GDM1 (cell line): ENCODE measurements around the gene CTSZ.
"Not testable (repeated sequence)": the region's sequence is repeated elsewhere in the genome, so short reads cannot be mapped to it uniquely, and the experiment has no call there.

Source experiments
- DNase-seq: peaks from one replicate; lab custom pipeline; 2025; lab: John Stamatoyannopoulos, UW

The CTSZ gene

DNA sequence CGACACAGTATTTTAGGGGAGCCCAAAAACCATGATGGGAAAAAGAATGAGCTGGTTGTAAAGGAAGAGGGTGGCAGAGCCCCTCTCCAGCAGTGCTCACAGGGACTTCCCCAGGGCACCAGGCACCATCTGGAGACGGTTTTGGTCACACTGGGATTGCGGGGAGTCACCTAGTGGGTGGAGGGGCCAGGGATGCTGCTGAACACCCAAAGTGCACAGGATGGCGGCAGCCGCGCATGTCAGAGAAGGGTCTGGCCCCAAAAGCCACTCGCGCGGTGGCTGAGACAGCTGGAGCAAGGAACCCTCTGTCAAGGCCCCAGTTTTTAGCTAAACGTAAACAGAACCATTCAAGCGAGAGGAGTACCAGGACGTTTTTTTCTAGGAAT lies 10.8 kb downstream of the CTSZ start:
- no peak for DNase-seq

- DNase-seq = no peak
These were observed 11.4 kb downstream of the CTSZ start for GRCh38 chr20:58995461-58996225.

GRCh38 chr20:58994390-58995159 lies 12.5 kb downstream of the CTSZ start:
- DNase-seq = no peak

GRCh38 chr20:58993332-58994248 lies 13.5 kb downstream of the CTSZ start:
- no peak for DNase-seq

- no peak for DNase-seq
These were observed 14.1 kb downstream of the CTSZ start for GRCh38 chr20:58992911-58993310.

- DNase-seq = no peak
These were observed 15.3 kb downstream of the CTSZ start for GRCh38 chr20:58991715-58992114.

DNA sequence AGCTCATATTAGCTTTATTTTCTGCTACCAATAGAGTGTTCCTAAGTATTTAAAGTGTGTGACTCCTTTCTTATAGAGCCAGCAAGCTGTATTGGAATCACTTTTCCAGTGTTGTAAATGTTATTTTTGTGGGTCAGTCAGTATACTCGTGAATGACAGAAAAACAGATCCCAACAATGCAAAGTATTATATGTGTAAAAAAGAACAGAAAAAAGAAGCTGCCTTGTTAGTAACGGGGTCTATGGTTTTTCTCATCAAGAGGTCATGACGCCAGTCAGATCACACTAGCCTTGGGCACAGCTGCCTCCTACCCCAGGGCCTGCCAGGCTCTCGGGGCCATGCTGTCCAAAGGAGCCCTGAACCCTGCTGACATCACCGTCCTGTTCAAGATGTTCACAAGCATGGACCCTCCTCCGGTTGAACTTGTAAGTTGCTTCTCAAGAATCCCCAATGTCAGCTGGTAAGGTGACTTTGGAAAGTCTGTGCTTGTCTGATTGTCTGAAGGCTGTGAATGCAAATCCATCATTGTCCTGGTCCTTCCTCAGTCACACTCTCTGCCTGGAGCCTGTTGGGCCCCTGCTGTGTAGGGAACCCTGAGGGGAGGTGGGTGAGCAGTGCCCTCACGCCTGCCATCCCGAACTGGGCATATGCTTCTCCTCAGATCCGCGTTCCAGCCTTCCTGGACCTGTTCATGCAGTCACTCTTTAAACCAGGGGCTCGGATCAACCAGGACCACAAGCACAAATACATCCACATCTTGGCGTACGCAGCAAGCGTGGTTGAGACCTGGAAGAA lies 16.2 kb downstream of the CTSZ start:
- DNase-seq = no peak

- no peak for DNase-seq
These were observed 17.9 kb downstream of the CTSZ start for GRCh38 chr20:58989196-58989595.

DNA sequence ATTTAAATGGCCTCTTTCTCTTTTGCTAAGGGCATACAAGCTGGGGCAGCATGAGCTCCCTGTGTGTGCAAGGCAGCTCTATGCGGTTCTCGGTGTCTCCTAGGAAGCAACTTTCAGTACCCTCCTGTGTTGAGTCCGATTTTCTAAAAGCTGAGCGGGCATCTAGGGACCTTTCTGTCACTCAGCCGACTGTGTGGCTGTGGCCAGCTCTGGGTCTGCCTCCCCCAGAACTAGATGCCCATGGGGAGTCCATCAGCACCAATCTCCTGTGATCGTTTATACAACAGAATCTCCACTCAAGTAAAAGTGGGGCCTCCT lies 18.5 kb downstream of the CTSZ start:
- DNase-seq = no peak

- no peak for DNase-seq
These were observed 19.1 kb downstream of the CTSZ start for GRCh38 chr20:58987790-58988564.

DNA sequence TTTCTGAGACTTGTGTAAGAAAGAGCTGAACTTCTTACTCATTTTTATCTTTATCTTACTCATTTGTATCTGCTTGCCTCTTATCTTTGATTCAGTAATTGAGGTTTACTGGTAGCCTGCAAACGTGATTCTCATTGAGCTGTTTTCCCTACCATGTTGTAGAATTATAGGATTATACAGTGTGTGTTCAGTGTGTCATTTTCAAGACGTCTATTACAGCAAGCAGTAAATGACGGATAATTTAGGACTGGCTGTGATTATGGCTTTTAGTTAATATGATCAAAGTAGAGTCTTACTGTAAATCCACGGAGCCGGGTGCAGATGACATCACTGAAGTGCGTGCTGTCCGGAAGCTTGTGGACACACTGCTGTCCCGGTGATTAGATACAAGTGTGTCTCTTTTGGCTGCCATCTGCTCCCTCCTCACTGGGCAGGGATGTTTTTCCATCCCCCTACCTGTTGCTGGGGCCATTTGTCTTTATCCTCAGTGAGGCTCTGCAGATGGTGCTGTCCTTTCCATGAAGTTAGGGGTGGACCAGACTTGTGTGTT lies 20.0 kb downstream of the CTSZ start:
- no peak for DNase-seq

- DNase-seq = no peak
These were observed 20.6 kb downstream of the CTSZ start for GRCh38 chr20:58986286-58986967.

- no peak for DNase-seq
These were observed 21.4 kb downstream of the CTSZ start for GRCh38 chr20:58985656-58986055.

GRCh38 chr20:58984691-58985090 lies 22.4 kb downstream of the CTSZ start:
- no peak for DNase-seq

GRCh38 chr20:58983115-58983468 lies 24.0 kb downstream of the CTSZ start:
- not testable (repeated sequence) for DNase-seq

- DNase-seq = no peak
These were observed 24.5 kb downstream of the CTSZ start for GRCh38 chr20:58982406-58983114.

- DNase-seq = no peak
These were observed 25.3 kb downstream of the CTSZ start for GRCh38 chr20:58981628-58982364.

DNA sequence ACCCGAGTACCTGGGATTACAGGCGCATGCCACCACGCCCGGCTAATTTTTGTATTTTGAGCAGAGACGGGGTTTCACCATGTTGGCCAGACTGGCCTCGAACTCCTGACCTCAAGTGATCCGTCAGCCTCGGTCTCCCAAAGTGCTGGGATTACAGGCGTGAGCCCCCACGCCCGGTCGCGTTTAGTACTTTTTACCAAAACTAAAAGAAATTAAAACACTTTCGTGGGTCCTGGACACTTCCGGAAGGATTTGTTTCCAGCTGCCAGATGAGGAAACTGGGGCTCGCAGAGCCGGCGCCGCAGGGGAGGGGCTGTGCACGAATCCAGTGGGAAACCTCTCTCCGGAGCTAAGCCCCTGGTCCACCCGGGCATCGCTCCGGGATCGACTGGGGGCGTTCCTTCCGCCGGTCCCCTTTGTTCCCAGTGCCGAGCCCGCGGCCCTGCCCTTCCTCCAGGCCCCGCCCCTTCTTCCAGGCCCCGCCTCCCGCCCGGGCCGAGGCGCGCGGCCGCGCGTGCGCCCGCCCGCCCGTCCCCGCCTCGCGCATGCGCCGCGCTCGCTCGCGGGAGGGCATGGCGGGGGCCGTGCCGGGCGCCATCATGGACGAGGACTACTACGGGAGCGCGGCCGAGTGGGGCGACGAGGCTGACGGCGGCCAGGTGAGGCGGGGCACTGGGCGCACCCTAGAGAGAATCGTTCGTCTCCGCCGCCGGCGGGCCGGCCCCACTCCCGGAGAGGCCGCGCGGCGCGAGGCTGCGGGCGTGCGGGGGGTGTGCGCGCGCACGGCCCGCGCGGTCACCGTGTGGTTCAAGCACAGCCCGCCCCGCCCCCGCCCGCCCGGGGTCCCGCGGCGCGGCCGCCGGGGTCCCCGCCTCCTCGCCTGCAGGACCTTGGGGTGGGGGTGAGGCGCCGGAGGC lies 26.1 kb downstream of the CTSZ start, which contains the start of gene NELFCD:
TSS of gene NELFCD (plus strand) at position 546 of the 917 bp plus-strand sequence. CDS start at position 600, 54 bp downstream.
- peak; percentile 84 for DNase-seq
